GM12873 (cell line): Measurements from ENCODE around the gene NOS2.
A peak's percentile ranks its signal among the peaks of the same experiment; 100 is the strongest.

ENCODE experiments used
- TF ChIP-seq, protein P1 (sequence below): IDR thresholded peaks from 2 replicates; pipeline ENCODE4 v1.5.1; 2012; ENCODE audit warnings: low read depth, mild to moderate bottlenecking, moderate library complexity, low read length, control low read depth; ENCODE audit not compliant: insufficient read depth; ENCODE audit errors: missing control alignments

NOS2 gene

DNA sequence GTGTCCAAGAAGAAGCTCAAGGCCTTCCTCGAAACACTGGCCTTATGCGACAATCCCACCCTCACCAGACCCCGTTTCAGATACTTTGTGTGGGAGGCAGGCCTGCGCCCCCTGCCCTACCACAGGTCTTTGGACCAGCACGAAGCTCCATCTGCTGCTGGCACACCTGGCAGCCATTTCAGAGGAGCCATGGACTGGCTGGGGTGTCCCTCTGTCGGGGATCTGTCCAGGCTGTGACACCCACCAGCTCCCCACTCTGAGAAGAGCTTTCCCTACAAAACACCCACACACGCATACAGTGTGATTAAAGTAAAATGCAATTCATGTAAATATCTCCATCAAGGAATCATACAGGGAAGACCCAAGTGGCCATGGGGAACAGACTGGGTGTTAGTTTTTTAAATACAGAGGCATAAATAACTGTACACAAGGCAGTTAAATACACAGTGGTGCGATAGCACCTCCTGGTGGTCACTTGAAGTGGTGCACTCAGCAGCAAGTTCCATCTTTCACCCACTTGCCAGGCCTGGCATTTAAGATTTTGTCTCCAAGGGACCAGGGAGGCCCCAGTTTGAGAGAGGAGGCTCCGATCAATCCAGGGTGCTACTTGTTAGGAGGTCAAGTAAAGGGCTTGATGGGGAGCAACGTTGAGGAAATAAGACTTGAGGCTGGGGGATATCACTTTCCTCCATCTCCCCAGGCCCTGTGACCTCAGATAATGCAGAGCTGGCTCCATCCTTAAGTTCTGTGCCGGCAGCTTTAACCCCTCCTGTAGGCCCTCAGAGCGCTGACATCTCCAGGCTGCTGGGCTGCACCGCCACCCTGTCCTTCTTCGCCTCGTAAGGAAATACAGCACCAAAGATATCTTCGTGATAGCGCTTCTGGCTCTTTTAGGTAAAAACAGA, 43.6 kb downstream of the NOS2 start:
- TF ChIP-seq, protein P1, sequence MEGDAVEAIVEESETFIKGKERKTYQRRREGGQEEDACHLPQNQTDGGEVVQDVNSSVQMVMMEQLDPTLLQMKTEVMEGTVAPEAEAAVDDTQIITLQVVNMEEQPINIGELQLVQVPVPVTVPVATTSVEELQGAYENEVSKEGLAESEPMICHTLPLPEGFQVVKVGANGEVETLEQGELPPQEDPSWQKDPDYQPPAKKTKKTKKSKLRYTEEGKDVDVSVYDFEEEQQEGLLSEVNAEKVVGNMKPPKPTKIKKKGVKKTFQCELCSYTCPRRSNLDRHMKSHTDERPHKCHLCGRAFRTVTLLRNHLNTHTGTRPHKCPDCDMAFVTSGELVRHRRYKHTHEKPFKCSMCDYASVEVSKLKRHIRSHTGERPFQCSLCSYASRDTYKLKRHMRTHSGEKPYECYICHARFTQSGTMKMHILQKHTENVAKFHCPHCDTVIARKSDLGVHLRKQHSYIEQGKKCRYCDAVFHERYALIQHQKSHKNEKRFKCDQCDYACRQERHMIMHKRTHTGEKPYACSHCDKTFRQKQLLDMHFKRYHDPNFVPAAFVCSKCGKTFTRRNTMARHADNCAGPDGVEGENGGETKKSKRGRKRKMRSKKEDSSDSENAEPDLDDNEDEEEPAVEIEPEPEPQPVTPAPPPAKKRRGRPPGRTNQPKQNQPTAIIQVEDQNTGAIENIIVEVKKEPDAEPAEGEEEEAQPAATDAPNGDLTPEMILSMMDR = peak; percentile 91

DNA sequence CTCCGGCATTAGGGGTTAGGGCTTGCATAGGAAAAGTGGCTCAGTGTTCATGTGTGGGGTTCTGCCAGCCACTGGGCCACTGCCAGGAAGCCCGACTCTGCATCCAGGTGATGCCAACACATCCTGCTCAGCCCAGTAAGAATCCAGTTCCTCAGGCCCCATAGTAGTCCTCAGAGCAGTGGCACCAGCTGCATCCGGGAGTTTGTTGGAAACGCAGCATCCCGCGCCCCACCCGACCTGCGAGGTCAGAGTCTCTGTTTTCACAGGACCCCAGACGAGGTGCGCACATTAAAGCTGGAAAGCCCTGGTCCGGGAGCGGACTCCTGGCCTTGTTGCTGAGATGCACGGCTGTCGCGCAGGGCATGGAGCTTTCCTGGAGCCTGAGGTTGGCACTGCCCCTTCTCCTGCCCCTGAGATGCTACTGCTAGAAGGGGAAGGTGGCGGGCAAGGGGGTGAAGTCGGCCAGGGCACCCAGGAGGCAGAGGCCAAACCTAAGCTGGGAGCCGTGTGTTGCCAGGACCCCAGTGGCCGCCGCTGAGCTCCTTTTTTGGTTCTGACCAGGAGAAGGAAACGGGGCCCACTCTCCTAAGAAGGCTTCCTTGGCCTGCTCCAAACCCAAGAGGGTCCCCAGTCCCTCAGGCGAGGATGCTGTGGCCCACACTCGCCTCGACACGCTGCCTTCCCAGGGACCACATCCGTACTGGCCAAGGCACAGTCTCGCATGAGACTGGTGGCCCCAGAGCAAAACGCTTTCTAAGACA, 44.4 kb downstream of the NOS2 start:
- TF ChIP-seq, protein P1 = no peak

DNA sequence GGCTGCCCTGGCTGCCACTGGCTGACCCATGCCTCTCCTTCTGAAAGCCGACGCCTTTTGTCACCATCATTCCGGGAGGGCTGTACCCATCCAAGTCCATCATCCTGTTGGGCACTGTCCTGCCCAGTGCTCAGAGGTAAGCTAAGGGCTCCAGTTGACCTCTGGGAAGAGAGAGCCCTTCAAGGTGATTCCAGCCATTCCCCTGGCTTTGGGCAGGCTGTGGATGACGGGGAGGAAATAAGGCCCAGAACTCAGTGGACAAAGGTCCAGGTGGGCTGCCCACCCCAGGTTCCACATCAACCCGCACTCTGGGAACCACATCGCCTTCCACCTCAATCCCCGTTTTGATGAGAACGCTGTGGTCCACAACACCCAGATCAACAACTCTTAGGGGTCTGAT, 45.8 kb downstream of the NOS2 start:
- TF ChIP-seq, protein P1 = no peak

DNA sequence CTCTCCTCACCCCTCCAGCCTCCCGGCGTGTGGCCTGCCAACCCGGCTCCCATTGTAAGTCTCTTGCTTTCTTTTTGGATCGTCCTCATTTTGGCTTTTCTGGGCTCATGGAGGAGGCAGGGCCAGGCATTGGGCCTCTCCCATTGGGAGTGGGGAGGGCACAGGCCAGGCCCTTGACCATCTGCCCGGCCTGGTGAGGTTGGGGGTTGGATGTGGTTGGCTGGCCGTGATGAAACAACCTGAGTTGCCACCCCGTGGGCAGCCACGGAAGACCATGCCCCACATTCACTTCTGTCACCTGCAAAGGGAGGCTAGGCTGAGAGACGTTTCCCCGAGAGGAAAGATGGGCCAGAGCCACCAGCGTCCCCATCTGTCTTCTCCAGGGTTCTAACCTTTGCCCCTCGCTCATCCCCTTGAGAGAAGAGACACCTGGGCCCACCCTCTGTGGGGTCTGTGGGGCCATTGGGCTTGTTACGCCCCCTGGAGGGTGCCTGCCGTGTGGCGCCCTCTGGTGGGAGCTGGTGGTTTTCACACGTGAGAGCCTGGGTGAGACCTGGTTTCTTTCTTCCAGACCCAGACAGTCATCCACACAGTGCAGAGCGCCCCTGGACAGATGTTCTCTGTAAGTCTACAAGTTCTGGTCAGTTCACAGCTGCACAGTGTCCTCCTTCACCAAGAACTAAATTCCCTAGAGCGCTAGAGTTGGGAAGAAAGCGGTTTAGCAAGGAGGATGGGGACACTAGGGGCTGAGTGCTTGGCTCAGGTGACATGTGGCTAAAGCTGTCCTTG, 47.3 kb downstream of the NOS2 start:
- TF ChIP-seq, protein P1 = peak; percentile 15

DNA sequence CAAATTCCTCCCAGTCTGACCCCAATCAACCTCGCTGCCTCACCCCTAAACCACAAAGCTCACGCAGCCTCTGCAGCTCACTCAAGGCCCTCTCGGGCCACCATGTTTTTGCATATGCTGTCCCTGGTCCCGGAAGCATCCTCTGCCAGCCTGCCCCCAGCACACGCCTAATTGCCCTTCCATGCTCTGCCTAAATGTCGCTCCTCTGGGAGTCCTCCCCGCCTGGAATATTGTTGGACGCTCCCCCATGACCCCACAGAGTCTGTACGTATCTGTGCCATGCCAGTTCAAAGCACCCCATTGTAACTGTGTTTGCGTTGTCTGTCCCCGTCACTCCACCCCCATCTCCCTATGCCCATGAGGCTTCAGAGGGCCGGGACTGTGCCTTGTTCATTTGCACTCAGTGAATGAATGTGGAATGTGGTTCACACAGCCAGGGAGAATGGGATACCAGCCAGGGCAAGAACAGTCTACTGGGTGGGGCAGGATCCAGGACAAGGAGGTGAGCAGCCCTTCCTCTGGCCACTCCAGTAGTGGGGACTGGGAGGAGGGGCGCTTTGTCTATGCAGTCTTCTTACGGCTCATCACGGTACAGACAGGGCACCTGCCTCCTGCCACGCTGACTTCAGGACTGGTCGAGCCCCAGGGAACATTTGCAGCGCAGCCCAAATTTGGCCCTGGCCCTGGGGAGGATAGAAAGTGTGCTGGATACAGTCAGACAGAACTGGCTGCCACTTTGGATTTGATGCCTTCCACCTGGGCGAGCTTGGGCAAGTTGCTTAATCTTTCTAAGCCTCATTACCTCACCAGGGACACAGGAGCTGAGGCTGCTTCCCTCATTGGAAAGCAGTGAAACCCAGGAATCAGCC, 48.5 kb downstream of the NOS2 start:
- TF ChIP-seq, protein P1 = no peak

DNA sequence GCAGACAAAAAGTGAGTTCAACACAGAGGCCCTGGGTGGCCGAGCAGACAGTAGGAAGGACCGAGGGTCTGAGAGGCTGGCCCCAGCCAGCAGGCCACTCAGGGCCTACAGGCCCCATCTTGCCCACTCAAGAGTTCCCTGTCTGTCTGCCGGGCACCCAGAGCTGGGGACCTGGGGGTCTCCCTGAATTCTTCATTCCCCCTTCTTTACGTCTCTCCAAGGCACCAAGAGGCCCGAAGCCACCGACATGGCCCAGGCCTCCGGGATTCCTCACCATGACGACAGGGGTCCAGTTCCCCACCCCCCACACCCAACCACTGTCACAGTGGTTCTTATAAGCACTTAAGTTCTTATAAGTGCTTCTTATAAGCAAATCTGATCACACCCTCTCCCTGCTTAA, 49.2 kb downstream of the NOS2 start:
- TF ChIP-seq, protein P1 = no peak
